ENCODE results near the gene LIMS1.
A peak's percentile ranks its signal among the peaks of the same experiment; 100 is the strongest.

LIMS1 gene

DNA sequence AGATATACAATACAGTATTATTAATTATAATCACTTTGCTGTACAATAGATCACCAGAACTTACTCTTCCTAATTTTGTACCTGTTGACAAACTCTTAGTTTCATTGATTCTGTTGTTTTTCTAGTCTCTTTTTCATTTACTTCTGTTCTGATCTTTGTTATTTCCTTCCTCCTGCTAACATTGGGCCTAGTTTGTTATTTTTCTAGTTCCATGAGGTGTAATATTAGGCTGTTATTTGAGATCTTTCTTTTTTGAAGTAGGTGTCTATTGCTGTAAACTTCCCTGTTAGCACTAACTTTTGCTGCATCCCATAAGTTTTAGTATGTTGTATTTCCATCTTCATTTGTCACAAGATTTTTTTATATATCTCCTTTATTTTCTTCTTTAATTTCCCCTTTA, 55.1 kb downstream of the LIMS1 start:
- no peak overlapping the region for H3K4me3 Mint-ChIP-seq
- H3K4me1 Mint-ChIP-seq: peaks cover 77% of the 10 kb centered on the region
- peaks cover 5% of the 10 kb centered on the region for H3K36me3 Mint-ChIP-seq (ENCODE audit: low read depth)
- no peak overlapping the region for H3K27ac Mint-ChIP-seq
- no peaks in the 10 kb centered on the region for H3K27me3 Mint-ChIP-seq (ENCODE audit: low read depth, poor library complexity)
- no peak for TF ChIP-seq CTCF (IDR thresholded peaks at IDR 0.05)
- no peak for DNase-seq
- H3K9me3 Mint-ChIP-seq: no peaks in the 10 kb centered on the region

- Mint-ChIP-seq H3K4me1 (peaks cover 77% of the 10 kb centered on the region), H3K4me3 (no peak overlapping the region), H3K27me3 (ENCODE audit: low read depth, poor library complexity) (no peaks in the 10 kb centered on the region), H3K27ac (no peak overlapping the region), H3K9me3 (no peaks in the 10 kb centered on the region), H3K36me3 (ENCODE audit: low read depth) (peaks cover 5% of the 10 kb centered on the region)
- no peak for TF ChIP-seq CTCF (IDR thresholded peaks at IDR 0.05)
- no peak for DNase-seq
These were observed 55.5 kb downstream of the LIMS1 start for GRCh38 chr2:108589781-108590180.

DNA sequence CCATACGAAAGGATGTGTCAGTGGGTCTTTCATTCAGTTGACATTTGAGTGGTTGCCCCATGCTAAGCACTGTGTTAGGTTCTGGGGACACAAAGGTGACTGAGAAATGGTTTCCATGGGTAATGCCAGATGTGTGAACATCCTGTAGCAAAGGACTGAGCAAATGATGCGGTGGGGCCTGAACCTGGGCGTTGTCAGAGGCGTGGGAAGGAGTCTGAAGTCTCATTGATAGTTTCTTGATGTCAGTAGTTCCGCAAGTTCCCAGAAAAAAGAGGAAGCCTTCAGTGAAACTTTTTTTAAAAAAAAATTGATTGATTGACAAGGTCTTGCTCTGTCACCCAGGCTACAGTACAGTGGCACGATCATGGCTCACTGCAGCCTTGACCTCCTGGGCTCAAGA, 56.9 kb downstream of the LIMS1 start:
- Mint-ChIP-seq H3K27me3 (ENCODE audit: low read depth, poor library complexity) (no peaks in the 10 kb centered on the region), H3K36me3 (ENCODE audit: low read depth) (peaks cover 5% of the 10 kb centered on the region), H3K9me3 (no peaks in the 10 kb centered on the region), H3K27ac (peak overlapping the region; percentile 91), H3K4me1 (peaks cover 77% of the 10 kb centered on the region), H3K4me3 (no peak overlapping the region)
- no peak for TF ChIP-seq CTCF (IDR thresholded peaks at IDR 0.05)
- DNase-seq: no peak

- Mint-ChIP-seq H3K27ac (peak overlapping the region; percentile 89), H3K4me1 (peaks cover 55% of the 10 kb centered on the region), H3K27me3 (ENCODE audit: low read depth, poor library complexity) (no peaks in the 10 kb centered on the region), H3K4me3 (no peak overlapping the region), H3K36me3 (ENCODE audit: low read depth) (peaks cover 5% of the 10 kb centered on the region), H3K9me3 (no peaks in the 10 kb centered on the region)
- no peak for DNase-seq
- TF ChIP-seq CTCF (IDR thresholded peaks at IDR 0.05): no peak
These were observed 59.4 kb downstream of the LIMS1 start for GRCh38 chr2:108593547-108594098.

DNA sequence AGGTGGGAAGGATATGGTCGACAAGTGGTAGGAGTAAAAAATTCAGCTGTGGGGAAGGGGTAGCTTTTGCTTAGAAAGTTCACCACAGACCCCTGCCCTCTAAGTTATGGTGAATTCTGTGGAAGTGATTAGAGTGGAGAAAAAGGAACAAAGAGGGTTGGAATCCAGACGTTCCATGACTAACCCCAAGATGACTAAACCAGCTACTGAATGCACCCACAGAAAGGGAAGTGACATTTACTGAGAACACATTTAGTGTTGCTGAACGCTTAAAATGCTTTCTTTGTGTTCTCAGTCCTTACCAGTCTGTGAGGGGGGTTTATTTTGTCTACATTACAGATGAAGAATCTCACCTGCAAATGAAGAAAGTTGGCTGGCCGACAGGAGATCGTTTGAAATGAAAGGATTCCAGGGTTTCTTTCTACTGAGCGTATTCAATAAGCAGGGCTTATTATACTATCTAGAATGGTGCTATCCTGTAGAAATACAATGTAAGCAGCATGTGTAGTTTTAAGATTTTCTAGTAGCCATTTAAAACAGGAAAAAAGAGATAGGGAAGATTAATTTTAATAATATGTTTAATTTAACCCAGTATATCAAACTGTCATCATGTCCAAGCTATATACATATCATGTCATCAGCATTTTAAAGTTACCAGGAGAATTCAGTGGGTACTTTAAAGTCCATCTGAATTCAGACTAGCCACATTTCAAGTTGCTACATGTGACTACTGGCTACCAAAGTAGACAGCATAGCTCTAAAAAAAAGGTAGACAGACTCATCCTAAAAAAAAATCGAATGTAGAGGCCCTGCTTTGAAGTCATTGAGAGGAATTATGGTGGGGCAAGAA, 60.1 kb downstream of the LIMS1 start:
- peaks cover 53% of the 10 kb centered on the region for H3K4me1 Mint-ChIP-seq
- H3K9me3 Mint-ChIP-seq: peaks cover 2% of the 10 kb centered on the region
- peak overlapping the region; percentile 89 for H3K27ac Mint-ChIP-seq
- H3K27me3 Mint-ChIP-seq (ENCODE audit: low read depth, poor library complexity): no peaks in the 10 kb centered on the region
- H3K36me3 Mint-ChIP-seq (ENCODE audit: low read depth): peaks cover 10% of the 10 kb centered on the region
- no peak for TF ChIP-seq CTCF (IDR thresholded peaks at IDR 0.05)
- H3K4me3 Mint-ChIP-seq: no peak overlapping the region
- no peak for DNase-seq

All from nephron progenitor cell (in vitro differentiated cells).